Tibial nerve (tissue), 4 donors: ENCODE data around the gene PLA2G3. TPM values are rescaled to one million over a fixed set of nuclear protein-coding genes. Genes with fewer than 3 reads are reported as not detected.

Experiments used
- DNase-seq, 2 donors: peaks; one replicate each; pipeline ENCODE4 v3.0.0-alpha.2; 2019; ENCODE audit warnings: low spot score in 2 of 2
- H3K27ac ChIP-seq, 4 donors: fragments of 200-600 bp; sonication (generic) in 3 of 4; one replicate each; pipeline ENCODE4 v1.5.1; 2017 to 2019; ENCODE audit warnings: mild to moderate bottlenecking in 1 of 4
- H3K27me3 ChIP-seq, 2 donors: fragments of 200-600 bp; sonication (generic) in 1 of 2; one replicate each; pipeline versions ENCODE4 v1.5.1 to v1.6.0; 2017 to 2019
- H3K36me3 ChIP-seq, 3 donors: fragments of 200-600 bp; sonication (generic); one replicate each; pipeline ENCODE4 v1.5.1; 2018 to 2019
- H3K4me1 ChIP-seq, 4 donors: fragments of 200-600 bp; sonication (generic) in 3 of 4; one replicate each; pipeline ENCODE4 v1.5.1; 2017 to 2019
- H3K4me3 ChIP-seq, 4 donors: fragments of 200-600 bp; sonication (generic) in 3 of 4; one replicate each; pipeline ENCODE4 v1.5.1; 2017 to 2019; ENCODE audit warnings: mild to moderate bottlenecking in 1 of 4, moderate library complexity in 1 of 4
- H3K9me3 ChIP-seq, 4 donors: fragments of 200-600 bp; sonication (generic) in 3 of 4; one replicate each; pipeline ENCODE4 v1.5.1; 2017 to 2019
- CTCF ChIP-seq, 5 experiments: fragments of 200-600 bp in 3 of 5; fragments of 450-650 bp in 2 of 5; sonication (generic) in 3 of 5; IDR thresholded peaks; one replicate each; pipeline ENCODE4 v1.5.1; 2016 to 2019; ENCODE audit warnings: antibody characterized with exemption in 5 of 5, mild to moderate bottlenecking in 3 of 5, moderate library complexity in 2 of 5
- EP300 ChIP-seq, 2 donors: sonication (generic); formaldehyde crosslinking; IDR thresholded peaks; one replicate each; pipeline ENCODE4 v1.6.1; 2017; ENCODE audit warnings: antibody characterized with exemption in 2 of 2, mild to moderate bottlenecking in 1 of 2
- POLR2A ChIP-seq, 2 donors: fragments of 450-650 bp; IDR thresholded peaks; one replicate each; pipeline ENCODE4 v1.6.1; 2017; ENCODE audit warnings: antibody characterized with exemption in 2 of 2, mild to moderate bottlenecking in 2 of 2, moderate library complexity in 2 of 2
- WGBS, 2 donors: methylation state at CpG; one replicate each; pipeline ENCODE4 v1.1.5; 2018; 5-methylcytosine and 5-hydroxymethylcytosine counted together
- total RNA-seq, 4 donors: library from RNA; depleted of rRNA; stranded (reverse); fragments of >200 nt; gene quantifications; one replicate each; pipeline ENCODE4 v1.1.0, GENCODE V29; 2016

Gene PLA2G3
- total RNA-seq, 4 donors from 2014 or later: not detected

GRCh38 chr22:31170971-31171370 lies 30.7 kb upstream of the PLA2G3 start:
- 95 to 96% methylated on average over 4 of the region's 4 CpGs for WGBS, 2 donors
- TF ChIP-seq EP300 (IDR thresholded peaks at IDR 0.05) (no peak), POLR2A (IDR thresholded peaks at IDR 0.05) (no peak), CTCF (IDR thresholded peaks at IDR 0.05) (no peak)
- no peaks in the 10 kb centered on the region for H3K9me3 ChIP-seq
- peaks cover 0 to 53% (median 11%) of the 10 kb centered on the region in 4 donors for H3K4me1 ChIP-seq
- H3K36me3 ChIP-seq: peaks cover 0 to 16% (median 0%) of the 10 kb centered on the region in 3 donors
- H3K27me3 ChIP-seq: no peaks in the 10 kb centered on the region
- no peak overlapping the region for H3K4me3 ChIP-seq
- peak overlapping the region in 1 of 4 donors; percentile 10 for H3K27ac ChIP-seq
- DNase-seq: no peak

GRCh38 chr22:31162015-31162765 lies 21.9 kb upstream of the PLA2G3 start:
- Histone ChIP-seq H3K27ac (peak overlapping the region in 1 of 4 donors; percentile 97), H3K9me3 (no peaks in the 10 kb centered on the region), H3K4me3 (no peak overlapping the region), H3K4me1 (peaks cover 0 to 41% (median 17%) of the 10 kb centered on the region in 4 donors), H3K27me3 (no peaks in the 10 kb centered on the region), H3K36me3 (peaks cover 0 to 36% (median 0%) of the 10 kb centered on the region in 3 donors)
- WGBS, 2 donors: 53 to 59% methylated on average over 5 of the region's 5 CpGs
- TF ChIP-seq POLR2A (IDR thresholded peaks at IDR 0.05) (no peak), CTCF (IDR thresholded peaks at IDR 0.05) (peak in 1 of 5 experiments; percentile 13), EP300 (IDR thresholded peaks at IDR 0.05) (no peak)
- DNase-seq: no peak

DNA sequence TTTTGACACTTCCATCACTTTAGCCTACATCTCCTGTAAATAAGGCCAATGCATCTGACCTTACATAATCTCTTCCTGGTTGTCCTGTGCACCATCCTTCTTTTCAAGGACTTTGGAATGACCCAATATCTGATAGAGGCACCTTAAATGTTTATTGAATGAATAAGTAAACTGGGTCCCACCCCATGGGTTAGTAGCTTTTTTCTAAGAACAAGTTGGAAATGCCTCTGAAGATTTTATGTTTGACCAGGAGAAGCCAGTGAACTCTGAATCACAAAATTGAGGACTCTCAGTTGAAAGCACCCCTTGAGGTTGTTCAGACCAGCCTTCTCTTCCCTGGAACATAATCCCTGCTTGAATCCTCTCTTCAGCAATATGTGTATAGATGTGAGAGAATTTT lies 21.1 kb upstream of the PLA2G3 start:
- peak overlapping the region in 3 of 4 donors; percentile 63 to 90 (median 80) for H3K4me3 ChIP-seq
- no peak for DNase-seq
- TF ChIP-seq CTCF (IDR thresholded peaks at IDR 0.05): no peak
- TF ChIP-seq POLR2A (IDR thresholded peaks at IDR 0.05): no peak
- TF ChIP-seq EP300 (IDR thresholded peaks at IDR 0.05): no peak
- no peaks in the 10 kb centered on the region for H3K9me3 ChIP-seq
- no peaks in the 10 kb centered on the region for H3K27me3 ChIP-seq
- peak overlapping the region in 3 of 4 donors; percentile 32 to 97 (median 93) for H3K27ac ChIP-seq
- H3K36me3 ChIP-seq: peaks cover 0 to 28% (median 0%) of the 10 kb centered on the region in 3 donors
- H3K4me1 ChIP-seq: peaks cover 0 to 38% (median 17%) of the 10 kb centered on the region in 4 donors

DNA sequence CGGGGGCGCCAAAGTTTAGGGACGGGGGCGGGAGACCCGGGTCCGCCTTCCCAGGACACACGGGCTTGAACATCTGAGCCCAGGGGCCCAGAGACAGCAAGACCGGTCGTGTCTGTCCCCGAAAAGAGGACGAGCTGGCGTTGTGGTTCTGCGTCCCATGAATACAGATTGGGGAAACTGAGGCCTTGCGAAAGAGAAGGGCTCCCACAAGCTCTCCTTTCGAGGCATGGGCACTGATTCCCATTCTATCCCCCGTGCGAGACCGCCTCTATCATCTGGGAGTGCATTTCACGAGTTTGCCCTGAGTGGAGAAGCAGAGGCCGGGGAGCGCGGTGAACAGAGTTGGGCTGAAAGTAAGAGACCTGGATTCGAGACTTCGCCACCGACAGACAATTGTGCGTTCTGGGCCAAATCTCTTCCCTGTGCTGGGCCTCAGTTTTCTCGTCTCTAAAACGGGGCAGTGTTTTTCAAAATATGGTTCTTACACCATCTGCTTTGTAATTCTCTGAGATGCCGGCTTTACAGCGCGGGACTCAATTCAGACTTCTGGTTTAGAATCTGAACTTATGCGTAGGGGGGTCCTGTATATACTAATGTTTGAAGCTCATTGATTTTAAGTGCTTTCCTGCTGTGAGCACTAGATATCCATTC lies 20.1 kb upstream of the PLA2G3 start:
- 2 to 3% methylated on average over 28 to 31 of the region's 32 CpGs for WGBS, 2 donors
- no peaks in the 10 kb centered on the region for H3K9me3 ChIP-seq
- H3K4me3 ChIP-seq: peak overlapping the region; percentile 63 to 90 (median 82)
- TF ChIP-seq POLR2A (IDR thresholded peaks at IDR 0.05) (no peak), CTCF (IDR thresholded peaks at IDR 0.05) (no peak), EP300 (IDR thresholded peaks at IDR 0.05) (no peak)
- peaks cover 0 to 19% (median 0%) of the 10 kb centered on the region in 3 donors for H3K36me3 ChIP-seq
- no peaks in the 10 kb centered on the region for H3K27me3 ChIP-seq
- peak overlapping the region; percentile 87 to 97 (median 92) for H3K27ac ChIP-seq
- H3K4me1 ChIP-seq: peaks cover 0 to 46% (median 20%) of the 10 kb centered on the region in 4 donors
- peak in 1 of 2 donors; percentile 36 for DNase-seq

- Histone ChIP-seq H3K9me3 (no peaks in the 10 kb centered on the region), H3K27me3 (no peaks in the 10 kb centered on the region), H3K4me1 (peaks cover 0 to 22% (median 10%) of the 10 kb centered on the region in 4 donors), H3K27ac (peak overlapping the region; percentile 31 to 90 (median 60)), H3K4me3 (no peak overlapping the region), H3K36me3 (no peaks in the 10 kb centered on the region)
- no peak for DNase-seq
- WGBS, 2 donors: 6 to 8% methylated on average over 3 of the region's 3 CpGs
- TF ChIP-seq EP300 (IDR thresholded peaks at IDR 0.05): peak in 1 of 2 donors; percentile 64
- no peak for TF ChIP-seq CTCF (IDR thresholded peaks at IDR 0.05)
These were observed 15.1 kb upstream of the PLA2G3 start for GRCh38 chr22:31155422-31155821.
